Kidney capillary endothelial cell (primary cell): ENCODE measurements around the gene KIF21B.

Experiments used
- DNase-seq: peaks from one replicate; pipeline ENCODE4 v3.0.0-alpha.2; 2018; ENCODE audit warnings: low spot score

KIF21B gene

GRCh38 chr1:200991097-200991614 lies 32.4 kb downstream of the KIF21B start:
- DNase-seq: no peak

GRCh38 chr1:200990114-200990513 lies 33.4 kb downstream of the KIF21B start:
- no peak for DNase-seq

- DNase-seq: no peak
These were observed 34.2 kb downstream of the KIF21B start for GRCh38 chr1:200989337-200989736.

GRCh38 chr1:200988693-200989092 lies 34.8 kb downstream of the KIF21B start:
- no peak for DNase-seq

GRCh38 chr1:200985481-200985880 lies 38.0 kb downstream of the KIF21B start:
- no peak for DNase-seq

GRCh38 chr1:200983035-200983561 lies 40.4 kb downstream of the KIF21B start:
- no peak for DNase-seq

GRCh38 chr1:200982071-200982945 lies 41.2 kb downstream of the KIF21B start:
- DNase-seq: no peak

GRCh38 chr1:200981278-200981677 lies 42.2 kb downstream of the KIF21B start:
- no peak for DNase-seq

GRCh38 chr1:200980873-200981272 lies 42.6 kb downstream of the KIF21B start:
- no peak for DNase-seq

- DNase-seq: no peak
These were observed 43.1 kb downstream of the KIF21B start for GRCh38 chr1:200980452-200980772.

- peak; percentile 27 for DNase-seq
These were observed 43.7 kb downstream of the KIF21B start for GRCh38 chr1:200979574-200980451.

- DNase-seq: no peak
These were observed 46.3 kb downstream of the KIF21B start for GRCh38 chr1:200977071-200977754.

GRCh38 chr1:200976634-200977033 lies 46.9 kb downstream of the KIF21B start:
- no peak for DNase-seq

- DNase-seq: no peak
These were observed 48.1 kb downstream of the KIF21B start for GRCh38 chr1:200975458-200975857.

GRCh38 chr1:200974711-200975110 lies 48.8 kb downstream of the KIF21B start:
- DNase-seq: no peak

GRCh38 chr1:200973937-200974657 lies 49.4 kb downstream of the KIF21B start:
- DNase-seq: no peak

- DNase-seq: no peak
These were observed 50.4 kb downstream of the KIF21B start for GRCh38 chr1:200972985-200973742.

- DNase-seq: peak; percentile 45
These were observed 51.4 kb downstream of the KIF21B start for GRCh38 chr1:200971955-200972711.

GRCh38 chr1:200971428-200971903 lies 52.0 kb downstream of the KIF21B start:
- DNase-seq: no peak
